Stimulated activated naive B cell treated with anti-CD40 and anti-IgM and Interleukin-4, amounts not matched to agents 10 μg/mL and 1 μg/mL and 100 μg/mL, for 72 hours (primary cell): ENCODE data around the gene APOL2.
A peak's percentile ranks its signal among the peaks of the same experiment; 100 is the strongest.
"Not testable (repeated sequence)": the region's sequence is repeated elsewhere in the genome, so short reads cannot be mapped to it uniquely, and the experiment has no call there.

Source experiments
- ATAC-seq, 2 donors: fragments of 150-1000 bp; cut with Tn5 transposase; replicated peaks; 2 replicates each; pipeline ENCODE4 v1.10.0; 2021; ENCODE audit warnings: moderate library complexity in 1 of 2
- DNase-seq: peaks from one replicate; pipeline ENCODE4 v3.0.0; 2021
- H3K27ac Mint-ChIP-seq: one replicate; pipeline ENCODE4 v1.8.0; 2022; ENCODE audit warnings: mild to moderate bottlenecking, mixed read lengths
- H3K27me3 Mint-ChIP-seq, 2 donors: one replicate each; pipeline ENCODE4 v1.8.0; 2022; ENCODE audit warnings: mixed read lengths in 2 of 2
- H3K36me3 Mint-ChIP-seq, 2 donors: one replicate each; pipeline ENCODE4 v1.8.0; 2022; ENCODE audit warnings: mixed read lengths in 2 of 2, mild to moderate bottlenecking in 1 of 2
- H3K4me1 Mint-ChIP-seq, 2 donors: one replicate each; pipeline ENCODE4 v1.8.0; 2022; ENCODE audit warnings: mixed read lengths in 2 of 2, mild to moderate bottlenecking in 1 of 2
- H3K4me3 Mint-ChIP-seq, 2 donors: one replicate each; pipeline ENCODE4 v1.8.0; 2022; ENCODE audit warnings: mild to moderate bottlenecking in 2 of 2, mixed read lengths in 2 of 2, moderate library complexity in 1 of 2
- H3K9me3 Mint-ChIP-seq, 2 donors: one replicate each; pipeline ENCODE4 v1.8.0; 2022; ENCODE audit warnings: mixed read lengths in 2 of 2, mild to moderate bottlenecking in 1 of 2

The APOL2 gene

DNA sequence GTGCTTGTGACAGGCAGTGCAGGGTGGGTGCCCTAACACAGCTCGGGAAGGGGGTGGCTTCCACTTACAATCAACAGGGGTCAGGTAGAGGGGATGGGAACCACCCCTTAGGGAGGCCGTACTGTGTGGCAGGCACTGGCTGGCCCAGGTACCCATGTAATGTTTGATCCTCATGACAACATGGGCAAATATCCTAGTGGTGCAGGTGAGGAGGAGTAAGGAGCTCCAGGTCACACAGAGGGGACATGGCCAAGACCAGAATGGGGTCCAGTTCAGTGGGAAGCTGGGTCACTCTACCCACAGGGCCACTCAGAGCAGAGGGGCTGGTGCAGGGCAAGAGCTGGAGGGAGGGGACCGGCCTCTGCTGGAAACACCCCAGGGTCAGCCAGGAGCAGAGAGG is 40.8 kb downstream of the APOL2 start:
- H3K27ac Mint-ChIP-seq = no peak overlapping the region
- H3K4me1 Mint-ChIP-seq = peaks cover 13 to 16% of the 10 kb centered on the region in 2 donors

DNA sequence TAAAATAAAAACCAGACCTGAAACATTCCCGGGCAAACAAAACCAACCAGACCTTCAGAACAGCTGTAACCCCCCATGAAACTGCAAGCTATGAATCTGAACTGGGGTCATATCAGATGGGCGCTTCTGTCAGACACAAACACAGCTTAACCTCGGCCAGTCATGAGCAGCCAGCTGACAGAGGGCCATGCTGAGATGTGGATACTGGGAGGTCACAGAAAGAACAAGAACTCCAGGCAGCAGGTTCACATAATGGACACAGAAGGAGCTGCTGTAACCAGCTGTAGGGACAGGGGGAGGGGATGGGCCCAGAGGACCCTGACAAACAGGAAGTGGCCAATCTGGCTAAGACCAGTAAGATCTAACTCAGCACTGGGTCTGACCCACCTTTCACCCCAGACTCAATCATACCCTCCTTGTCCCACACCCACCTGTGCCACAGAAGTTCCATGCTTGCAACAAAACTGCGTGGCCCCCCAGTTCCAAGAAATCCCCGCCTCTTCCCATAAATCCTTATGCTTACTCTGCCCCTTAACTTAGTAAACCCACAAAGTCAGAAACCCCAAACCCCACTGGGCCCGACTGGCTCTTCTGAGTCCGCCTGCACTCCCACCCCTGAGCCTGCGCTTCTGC is 41.7 kb downstream of the APOL2 start:
- peaks cover 13 to 16% of the 10 kb centered on the region in 2 donors for H3K4me1 Mint-ChIP-seq
- DNase-seq (no peak), ATAC-seq (peak; percentile 44 to 53)
- peaks cover 29 to 41% of the 10 kb centered on the region in 2 donors for H3K27me3 Mint-ChIP-seq
- H3K27ac Mint-ChIP-seq = no peak overlapping the region
- no peaks in the 10 kb centered on the region for H3K9me3 Mint-ChIP-seq
- H3K36me3 Mint-ChIP-seq = no peaks in the 10 kb centered on the region
- no peak overlapping the region for H3K4me3 Mint-ChIP-seq

More for the DNA sequence above, 40.8 kb downstream of the APOL2 start:
- Mint-ChIP-seq H3K36me3 (no peaks in the 10 kb centered on the region), H3K9me3 (no peaks in the 10 kb centered on the region), H3K4me3 (no peak overlapping the region), H3K27me3 (peaks cover 21 to 32% of the 10 kb centered on the region in 2 donors)
- ATAC-seq (no peak), DNase-seq (no peak)

DNA sequence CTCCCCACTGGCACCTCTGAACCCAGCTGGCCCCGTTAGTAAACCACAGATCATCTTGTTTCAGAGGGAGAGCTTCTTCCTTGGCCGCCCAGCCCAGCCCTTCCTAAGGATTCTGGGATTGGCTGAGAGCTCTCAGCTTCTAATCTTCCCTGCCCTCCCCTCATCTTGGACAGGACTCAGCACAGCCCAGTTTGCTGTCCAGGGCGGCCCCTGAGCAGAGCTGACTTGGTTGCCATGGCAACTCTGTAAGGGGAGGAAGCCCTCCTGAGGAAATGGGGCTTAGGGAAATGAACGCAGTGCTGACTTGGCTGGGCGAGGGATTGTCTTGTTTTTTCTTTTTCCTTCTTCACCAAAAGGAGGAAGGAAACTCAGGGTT is 42.3 kb downstream of the APOL2 start:
- Mint-ChIP-seq H3K4me3 (no peak overlapping the region), H3K4me1 (peaks cover 13 to 16% of the 10 kb centered on the region in 2 donors), H3K36me3 (no peaks in the 10 kb centered on the region), H3K9me3 (no peaks in the 10 kb centered on the region), H3K27me3 (peaks cover 32 to 45% of the 10 kb centered on the region in 2 donors), H3K27ac (no peak overlapping the region)
- ATAC-seq (no peak), DNase-seq (no peak)

DNA sequence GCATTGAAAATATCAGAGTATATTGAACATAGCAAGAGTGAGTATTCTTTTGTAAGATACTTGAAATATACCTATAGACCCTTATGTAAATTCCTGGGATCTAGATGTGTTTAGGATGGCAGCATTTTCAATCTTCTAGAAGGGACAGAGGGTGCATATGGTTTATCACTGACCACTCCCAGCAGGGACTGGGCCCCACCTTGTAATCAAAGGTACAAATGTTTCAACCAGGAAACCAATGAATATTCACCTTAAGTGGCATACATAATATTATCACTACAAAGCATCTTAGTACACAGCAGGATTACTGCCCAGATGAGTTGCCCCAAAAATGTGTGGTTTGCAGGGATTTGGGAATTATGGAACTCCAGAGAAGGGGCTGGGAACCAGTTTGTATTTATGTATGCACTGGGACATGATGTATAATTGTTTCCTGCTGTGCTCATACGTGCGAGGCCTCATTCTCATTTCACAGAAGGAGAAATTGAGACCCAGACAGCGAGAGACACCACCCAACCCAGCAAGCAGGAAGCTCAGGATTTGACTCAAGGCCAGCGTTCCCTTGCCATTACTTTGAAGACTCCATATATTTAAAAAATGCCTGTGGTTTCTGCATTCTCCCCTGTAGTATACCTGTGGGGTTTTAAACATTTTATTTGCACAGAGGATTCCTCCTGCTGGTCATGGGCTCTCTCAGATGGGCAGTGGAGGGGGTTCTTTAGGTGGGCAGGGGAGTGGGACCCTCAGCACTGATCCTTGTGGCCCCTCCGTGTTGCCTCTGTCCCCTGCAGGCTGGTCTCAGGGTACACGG is 42.9 kb downstream of the APOL2 start:
- ATAC-seq = no peak
- Mint-ChIP-seq H3K27me3 (peaks cover 32 to 45% of the 10 kb centered on the region in 2 donors), H3K27ac (no peak overlapping the region)

DNA sequence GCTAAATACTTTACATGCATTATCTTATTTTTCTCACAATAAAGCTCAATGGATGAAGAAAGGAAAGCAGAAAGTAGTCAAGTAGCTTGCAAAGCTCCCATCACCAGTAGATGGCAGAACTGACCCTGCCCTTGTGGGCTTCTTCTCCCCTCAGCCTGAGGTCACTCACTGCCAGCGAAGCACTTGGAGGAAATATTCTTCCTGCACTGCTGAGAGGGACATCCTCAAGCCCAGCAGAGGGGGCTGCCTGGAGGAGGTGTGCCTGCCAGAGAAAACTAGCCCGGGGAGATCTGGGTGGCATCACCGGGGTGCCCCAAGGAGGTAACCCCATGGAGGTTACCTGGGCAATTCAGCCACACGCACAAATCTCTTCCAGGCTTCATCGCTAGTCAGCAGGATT is 44.4 kb downstream of the APOL2 start:
- no peak overlapping the region for H3K27ac Mint-ChIP-seq
- peaks cover 26 to 42% of the 10 kb centered on the region in 2 donors for H3K27me3 Mint-ChIP-seq
- DNase-seq = peak; percentile 20
- H3K4me3 Mint-ChIP-seq = no peak overlapping the region
- peaks cover 13 to 16% of the 10 kb centered on the region in 2 donors for H3K4me1 Mint-ChIP-seq
- no peaks in the 10 kb centered on the region for H3K9me3 Mint-ChIP-seq
- peak; percentile 85 to 87 for ATAC-seq
- H3K36me3 Mint-ChIP-seq = no peaks in the 10 kb centered on the region

More for the DNA sequence above, 42.9 kb downstream of the APOL2 start:
- Mint-ChIP-seq H3K36me3 (no peaks in the 10 kb centered on the region), H3K9me3 (no peaks in the 10 kb centered on the region), H3K4me3 (no peak overlapping the region), H3K4me1 (peaks cover 13 to 16% of the 10 kb centered on the region in 2 donors)
- no peak for DNase-seq

DNA sequence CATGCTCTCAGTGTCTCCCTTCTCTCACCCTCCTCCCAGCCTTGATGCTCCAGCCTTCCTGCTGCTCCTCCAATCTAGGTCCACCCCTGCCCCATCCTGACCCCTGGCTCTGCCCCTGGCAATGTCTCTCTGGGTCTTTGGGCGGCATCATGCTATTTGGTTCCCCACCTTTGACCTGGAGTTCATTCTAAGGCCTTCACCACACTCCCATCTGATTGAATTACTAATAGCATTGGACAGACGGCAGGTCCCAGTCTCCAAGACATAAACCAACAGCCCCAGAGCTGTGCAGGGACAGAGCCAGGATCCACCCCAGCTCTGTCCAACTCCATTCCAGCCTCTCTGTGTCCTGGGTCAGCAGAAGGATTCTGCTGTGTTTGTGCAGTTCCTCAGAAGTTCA is 44.9 kb downstream of the APOL2 start:
- DNase-seq (no peak), ATAC-seq (no peak)
- Mint-ChIP-seq H3K27ac (no peak overlapping the region), H3K9me3 (no peaks in the 10 kb centered on the region), H3K4me1 (peaks cover 13 to 16% of the 10 kb centered on the region in 2 donors), H3K4me3 (no peak overlapping the region), H3K36me3 (no peaks in the 10 kb centered on the region), H3K27me3 (peaks cover 26 to 45% of the 10 kb centered on the region in 2 donors)

DNA sequence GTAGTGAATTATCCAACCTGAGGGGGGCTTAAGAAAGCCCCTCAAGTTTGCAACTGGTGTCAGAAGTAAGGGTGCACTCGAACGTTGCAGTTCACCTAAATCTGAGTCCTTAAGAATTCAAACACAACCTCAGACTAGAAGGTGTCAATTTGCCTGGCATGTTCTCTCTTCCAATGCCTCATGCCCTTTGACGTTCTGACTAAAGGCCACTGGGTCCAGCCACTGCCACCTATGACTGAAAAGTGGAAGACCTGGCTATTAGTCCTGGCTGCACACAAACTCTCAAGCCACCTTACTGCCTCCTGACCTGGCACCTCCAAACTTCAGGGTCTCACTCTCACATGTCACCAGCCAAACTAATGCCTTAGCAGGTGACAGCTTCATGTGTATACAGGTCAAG is 45.8 kb downstream of the APOL2 start:
- H3K36me3 Mint-ChIP-seq = no peaks in the 10 kb centered on the region
- H3K27ac Mint-ChIP-seq = no peak overlapping the region
- ATAC-seq (no peak), DNase-seq (no peak)
- peaks cover 12 to 13% of the 10 kb centered on the region in 2 donors for H3K4me1 Mint-ChIP-seq
- H3K4me3 Mint-ChIP-seq = no peak overlapping the region
- peaks cover 26 to 39% of the 10 kb centered on the region in 2 donors for H3K27me3 Mint-ChIP-seq
- no peaks in the 10 kb centered on the region for H3K9me3 Mint-ChIP-seq

DNA sequence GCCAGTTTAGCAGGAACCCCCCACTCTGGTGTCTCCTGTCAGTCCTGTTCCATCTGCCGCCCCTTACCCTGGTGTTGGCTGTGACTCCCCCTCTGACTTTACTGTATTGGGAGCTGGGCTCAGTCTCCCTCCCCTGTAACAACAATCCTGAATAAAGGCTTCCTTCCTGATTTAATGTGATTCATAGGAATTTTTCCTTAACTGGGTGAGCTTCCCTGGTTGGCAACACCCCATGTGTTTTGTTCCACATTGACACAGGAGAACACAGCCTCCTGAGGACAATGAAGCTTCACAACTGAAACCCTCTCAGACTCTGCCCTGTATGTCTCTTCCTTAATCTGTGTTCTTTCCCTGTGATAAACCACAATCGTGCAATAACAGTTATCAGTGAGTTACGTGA is 46.2 kb downstream of the APOL2 start:
- Mint-ChIP-seq H3K9me3 (no peaks in the 10 kb centered on the region), H3K27me3 (peaks cover 22 to 35% of the 10 kb centered on the region in 2 donors), H3K36me3 (no peaks in the 10 kb centered on the region), H3K4me1 (peaks cover 8 to 13% of the 10 kb centered on the region in 2 donors), H3K27ac (no peak overlapping the region), H3K4me3 (no peak overlapping the region)
- DNase-seq (no peak), ATAC-seq (no peak)

DNA sequence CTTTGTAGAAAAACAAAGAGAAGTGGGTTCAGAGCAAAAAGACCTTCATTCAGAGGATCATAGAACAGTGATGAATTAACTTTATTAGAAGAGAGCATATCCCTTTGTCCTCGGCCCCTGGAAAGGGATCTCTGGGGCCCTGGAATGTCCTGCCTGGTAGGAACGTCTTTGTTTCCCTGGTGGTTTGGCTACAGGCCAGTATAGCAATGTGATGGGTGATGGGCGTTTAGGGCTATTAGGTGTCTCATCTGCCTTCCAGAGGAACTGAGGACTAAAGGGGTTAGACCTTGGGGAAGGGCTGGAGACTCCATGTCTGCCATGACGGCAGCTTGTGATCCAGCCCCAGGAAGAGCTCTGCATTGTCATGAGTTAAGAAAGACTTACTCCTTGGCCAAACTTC is 46.8 kb downstream of the APOL2 start:
- Mint-ChIP-seq H3K9me3 (no peaks in the 10 kb centered on the region), H3K27me3 (peaks cover 15 to 29% of the 10 kb centered on the region in 2 donors), H3K4me3 (no peak overlapping the region), H3K4me1 (peaks cover 5 to 7% of the 10 kb centered on the region in 2 donors), H3K27ac (no peak overlapping the region), H3K36me3 (no peaks in the 10 kb centered on the region)
- DNase-seq (no peak), ATAC-seq (no peak)

DNA sequence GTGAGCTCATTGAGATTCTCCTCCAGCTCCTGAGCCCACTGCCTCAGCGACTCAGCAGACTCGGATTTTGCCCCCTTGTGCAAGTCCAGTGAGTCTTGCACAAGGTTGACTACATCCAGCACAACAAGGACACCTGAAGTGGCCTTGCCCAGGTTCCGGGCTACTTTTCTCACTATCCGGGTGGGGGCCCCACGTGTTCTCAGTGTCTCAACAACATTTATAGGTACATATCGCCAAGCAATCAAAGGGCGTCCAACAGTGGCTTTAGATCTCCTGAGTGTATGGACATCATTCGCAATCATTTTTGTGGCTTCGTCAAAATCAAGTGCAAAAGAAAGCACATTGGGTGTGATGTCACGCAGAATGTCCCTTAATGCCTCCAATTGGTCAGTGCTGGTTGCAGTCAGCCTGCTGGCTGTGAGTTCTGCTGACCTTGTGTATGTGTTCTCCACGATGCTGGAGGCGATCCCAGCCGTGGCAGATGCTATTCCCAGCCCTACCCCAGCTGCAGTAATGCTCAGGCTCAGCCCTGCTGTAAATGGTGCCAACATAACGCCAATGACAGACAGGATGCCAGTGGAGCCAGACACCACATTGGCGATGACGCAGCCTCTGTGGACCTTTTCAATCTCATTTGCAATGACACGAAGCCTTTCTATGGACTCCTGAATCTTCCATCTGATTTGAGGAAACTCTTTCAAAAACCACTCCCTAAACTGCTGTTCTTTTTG is 48.1 kb downstream of the APOL2 start:
- H3K27me3 Mint-ChIP-seq = peaks cover 13 to 29% of the 10 kb centered on the region in 2 donors
- H3K36me3 Mint-ChIP-seq = no peaks in the 10 kb centered on the region
- H3K4me1 Mint-ChIP-seq = peaks cover 0 to 4% of the 10 kb centered on the region in 2 donors
- no peak overlapping the region for H3K27ac Mint-ChIP-seq
- ATAC-seq (no peak), DNase-seq (no peak)
- no peaks in the 10 kb centered on the region for H3K9me3 Mint-ChIP-seq
- no peak overlapping the region for H3K4me3 Mint-ChIP-seq

DNA sequence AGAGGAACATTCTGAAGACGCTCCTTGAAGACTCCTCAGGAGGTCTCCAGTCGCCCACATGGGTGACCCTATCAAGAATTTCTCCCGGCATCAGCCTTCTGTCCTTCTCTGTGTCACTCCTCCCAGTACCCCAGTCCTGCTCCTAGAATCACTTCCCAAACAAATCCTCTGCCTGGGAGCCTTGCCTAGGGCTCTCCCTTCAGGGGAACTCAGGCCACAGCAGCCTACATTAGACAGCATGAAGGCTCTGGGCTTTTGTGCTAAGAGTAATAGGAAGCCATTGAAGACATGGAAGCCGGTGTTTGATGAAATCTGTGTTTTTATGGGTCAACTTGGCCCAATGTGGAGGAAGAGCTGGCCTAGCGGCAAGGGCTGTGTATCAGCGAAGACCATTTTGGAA is 51.5 kb downstream of the APOL2 start:
- not testable (repeated sequence) for H3K4me3 Mint-ChIP-seq, H3K9me3 Mint-ChIP-seq, DNase-seq, H3K27ac Mint-ChIP-seq, H3K36me3 Mint-ChIP-seq, H3K4me1 Mint-ChIP-seq, ATAC-seq
- H3K27me3 Mint-ChIP-seq = peaks cover 5 to 15% of the 10 kb centered on the region in 2 donors

DNA sequence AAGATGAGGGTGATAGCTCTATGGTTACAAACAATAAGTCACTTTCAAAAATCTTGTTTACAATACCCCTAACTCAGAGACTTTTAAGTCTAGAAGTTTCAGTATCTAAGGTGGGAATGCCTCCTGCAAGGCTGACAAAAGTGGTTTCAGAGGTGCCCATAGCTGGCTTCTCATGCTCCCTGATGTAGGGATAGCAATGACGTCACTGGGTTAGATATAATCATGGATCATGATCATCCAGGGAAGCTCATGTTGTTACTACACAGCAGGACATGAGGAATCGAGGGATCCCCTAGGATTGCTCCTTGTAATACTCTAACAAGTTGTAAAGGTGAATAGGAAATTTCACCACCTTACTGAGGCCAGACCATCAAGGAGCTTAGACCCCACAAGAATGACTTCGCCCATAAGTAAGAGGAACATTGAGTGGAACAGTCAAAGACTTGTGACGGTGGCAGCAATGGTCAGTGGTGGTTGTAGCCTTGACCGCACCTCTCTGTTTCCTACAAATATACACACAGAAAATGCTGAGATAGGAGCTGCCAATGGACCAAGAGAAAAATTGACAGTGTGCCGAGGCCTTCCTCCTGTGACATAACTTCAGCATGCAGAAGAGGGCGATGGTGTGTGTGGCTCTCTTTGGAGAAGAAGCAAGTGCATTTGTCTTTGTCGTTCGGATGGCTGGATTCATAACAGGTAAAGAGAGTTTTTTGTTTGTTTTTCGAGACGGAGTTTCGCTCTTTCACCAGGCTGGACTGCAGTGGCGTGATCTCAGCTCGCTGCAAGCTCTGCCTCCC is 53.3 kb downstream of the APOL2 start:
- H3K36me3 Mint-ChIP-seq = no peaks in the 10 kb centered on the region
- H3K4me3 Mint-ChIP-seq = no peak overlapping the region
- no peaks in the 10 kb centered on the region for H3K9me3 Mint-ChIP-seq
- DNase-seq (no peak), ATAC-seq (no peak)
- no peaks in the 10 kb centered on the region for H3K4me1 Mint-ChIP-seq
- H3K27me3 Mint-ChIP-seq = peaks cover 0 to 9% of the 10 kb centered on the region in 2 donors
- H3K27ac Mint-ChIP-seq = no peak overlapping the region

DNA sequence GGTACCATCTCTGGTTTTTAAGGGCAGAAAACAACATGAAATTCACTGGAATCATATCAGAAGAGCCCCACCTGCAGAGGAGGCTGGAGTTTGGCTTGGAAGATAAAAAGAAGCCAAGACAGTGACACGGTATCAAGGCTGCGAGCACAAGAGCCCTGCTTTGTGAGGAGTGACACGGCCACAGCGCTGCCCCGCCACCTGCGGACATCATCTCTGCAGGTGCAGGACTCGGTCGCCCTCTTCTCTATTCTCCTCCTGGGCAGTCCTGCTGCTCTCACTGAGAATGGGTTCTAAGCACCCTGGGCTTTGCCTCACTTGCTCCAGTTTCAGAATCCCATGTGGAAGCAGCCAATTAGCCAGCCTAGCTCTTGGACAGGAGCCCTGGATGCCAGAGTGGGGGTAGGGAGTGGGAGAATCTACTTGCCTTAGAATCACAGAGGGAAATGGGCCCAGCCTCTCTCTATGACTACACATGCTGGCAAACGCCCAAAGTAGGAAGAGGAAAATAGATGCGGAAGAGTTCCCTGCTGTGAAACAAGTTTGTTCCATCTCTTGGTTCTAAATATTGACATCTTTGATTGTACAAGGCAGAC is 54.8 kb downstream of the APOL2 start:
- no peaks in the 10 kb centered on the region for H3K9me3 Mint-ChIP-seq
- H3K27ac Mint-ChIP-seq = no peak overlapping the region
- ATAC-seq (no peak), DNase-seq (no peak)
- H3K4me3 Mint-ChIP-seq = no peak overlapping the region
- H3K27me3 Mint-ChIP-seq = peaks cover 0 to 3% of the 10 kb centered on the region in 2 donors
- H3K36me3 Mint-ChIP-seq = no peaks in the 10 kb centered on the region
- peaks cover 2 to 5% of the 10 kb centered on the region in 2 donors for H3K4me1 Mint-ChIP-seq
